Lung (tissue), 12 donors: ENCODE results near the gene TP63. TPM values are rescaled to one million over a fixed set of nuclear protein-coding genes. Genes with fewer than 3 reads are reported as not detected.

Source experiments
- ATAC-seq: fragments of 200-7000 bp; cut with Tn5 transposase; one replicate; pipeline ENCODE4 v1.9.1; 2020; ENCODE audit warnings: moderate number of reproducible peaks; ENCODE audit not compliant: insufficient read depth, low FRiP score
- DNase-seq, 3 donors: peaks; one replicate each; pipeline ENCODE4 v3.0.0-alpha.2; 2013 to 2017
- H3K27ac ChIP-seq, 2 donors: one replicate each; pipeline ENCODE4 v1.5.1; 2013; ENCODE audit warnings: mild to moderate bottlenecking in 2 of 2, moderate library complexity in 2 of 2, control low read depth in 1 of 2, inconsistent platforms in 1 of 2, low read depth in 1 of 2, low read length in 1 of 2
- H3K27me3 ChIP-seq, 3 donors: one replicate each; pipeline ENCODE4 v1.5.1; 2013; ENCODE audit warnings: low read length in 2 of 3; ENCODE audit not compliant: control insufficient read depth in 3 of 3, insufficient read depth in 3 of 3
- H3K36me3 ChIP-seq, 4 donors: one replicate each; pipeline ENCODE4 v1.5.1; 2013; ENCODE audit warnings: low read length in 4 of 4, mild to moderate bottlenecking in 1 of 4, moderate library complexity in 1 of 4; ENCODE audit not compliant: control insufficient read depth in 4 of 4, insufficient read depth in 4 of 4
- H3K4me1 ChIP-seq, 5 donors: one replicate each; pipeline ENCODE4 v1.5.1; 2013; ENCODE audit warnings: low read length in 5 of 5, mild to moderate bottlenecking in 2 of 5, moderate library complexity in 1 of 5; ENCODE audit not compliant: control insufficient read depth in 5 of 5, insufficient read depth in 5 of 5
- H3K4me3 ChIP-seq: one replicate; pipeline ENCODE4 v1.5.1; 2013; ENCODE audit warnings: mild to moderate bottlenecking, control low read depth, moderate library complexity
- H3K9ac ChIP-seq, 2 donors: one replicate each; pipeline ENCODE4 v1.5.1; 2013; ENCODE audit warnings: low read length in 2 of 2, control low read depth in 1 of 2; ENCODE audit not compliant: insufficient read depth in 1 of 2
- H3K9me3 ChIP-seq, 4 donors: one replicate each; pipeline ENCODE4 v1.5.1; 2013; ENCODE audit warnings: low read length in 3 of 4, mild to moderate bottlenecking in 1 of 4, moderate library complexity in 1 of 4; ENCODE audit not compliant: control insufficient read depth in 4 of 4, insufficient read depth in 3 of 4
- WGBS, 2 donors: extraction: QIAGEN DNeasy Blood & Tissue Kit; methylation state at CpG; one replicate each; pipeline ENCODE4 v1.1.7; 2013; 5-methylcytosine and 5-hydroxymethylcytosine counted together
- polyA plus RNA-seq, 2 donors: library from polyadenylated mRNA; stranded (reverse); fragments of 200-250 nt; gene quantifications; one replicate each; pipeline ENCODE4 v1.2.1, GENCODE V29; 2013
- total RNA-seq, 2 donors: library from RNA; depleted of rRNA in 1 of 2; stranded (reverse); fragments of >200 nt in 1 of 2; gene quantifications; one replicate each; pipeline ENCODE4 v1.2.1, GENCODE V29; 2014 to 2021
- TF ChIP-seq, protein P1 (sequence below): IDR thresholded peaks from 2 replicates; pipeline ENCODE4 v1.5.1; 2012; ENCODE audit warnings: mild to moderate bottlenecking; ENCODE audit errors: control extremely low read depth, extremely low read depth
- donor health status: control.
- donor health status: control.
- donor health status: Bipolar disorder and iron deficiency.
- donor health status: healthy.
- donor health status: DM: yes; HTN: yes; CAD: no.

TP63 gene
- total and polyA plus RNA-seq, 4 donors = 1.1 to 12.3 (median 2.7) TPM

DNA sequence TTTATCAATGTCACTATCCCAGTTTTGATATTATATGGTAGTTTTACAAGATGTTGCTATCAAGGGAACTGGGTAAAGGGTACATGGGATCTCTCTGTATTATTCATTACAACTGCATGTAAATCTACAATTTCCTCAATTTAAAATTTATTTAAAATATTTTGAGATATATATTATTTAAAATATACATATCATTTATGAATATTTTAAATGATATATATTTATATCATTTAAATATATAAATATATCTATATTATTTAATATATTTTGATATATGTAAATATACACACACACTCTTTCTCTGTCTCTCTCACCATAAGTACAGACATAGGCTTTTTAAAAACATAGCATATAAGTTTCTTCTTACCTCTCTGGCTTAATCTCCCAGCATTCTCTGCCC lies 104.7 kb downstream of the TP63 start:
- Histone ChIP-seq H3K4me3 (no peak overlapping the region), H3K9ac (no peak overlapping the region), H3K36me3 (no peaks in the 10 kb centered on the region), H3K9me3 (no peaks in the 10 kb centered on the region), H3K27ac (no peak overlapping the region), H3K27me3 (no peaks in the 10 kb centered on the region), H3K4me1 (no peaks in the 10 kb centered on the region)
- TF ChIP-seq, protein P1, sequence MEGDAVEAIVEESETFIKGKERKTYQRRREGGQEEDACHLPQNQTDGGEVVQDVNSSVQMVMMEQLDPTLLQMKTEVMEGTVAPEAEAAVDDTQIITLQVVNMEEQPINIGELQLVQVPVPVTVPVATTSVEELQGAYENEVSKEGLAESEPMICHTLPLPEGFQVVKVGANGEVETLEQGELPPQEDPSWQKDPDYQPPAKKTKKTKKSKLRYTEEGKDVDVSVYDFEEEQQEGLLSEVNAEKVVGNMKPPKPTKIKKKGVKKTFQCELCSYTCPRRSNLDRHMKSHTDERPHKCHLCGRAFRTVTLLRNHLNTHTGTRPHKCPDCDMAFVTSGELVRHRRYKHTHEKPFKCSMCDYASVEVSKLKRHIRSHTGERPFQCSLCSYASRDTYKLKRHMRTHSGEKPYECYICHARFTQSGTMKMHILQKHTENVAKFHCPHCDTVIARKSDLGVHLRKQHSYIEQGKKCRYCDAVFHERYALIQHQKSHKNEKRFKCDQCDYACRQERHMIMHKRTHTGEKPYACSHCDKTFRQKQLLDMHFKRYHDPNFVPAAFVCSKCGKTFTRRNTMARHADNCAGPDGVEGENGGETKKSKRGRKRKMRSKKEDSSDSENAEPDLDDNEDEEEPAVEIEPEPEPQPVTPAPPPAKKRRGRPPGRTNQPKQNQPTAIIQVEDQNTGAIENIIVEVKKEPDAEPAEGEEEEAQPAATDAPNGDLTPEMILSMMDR = no peak
- DNase-seq (no peak), ATAC-seq (no peak)

DNA sequence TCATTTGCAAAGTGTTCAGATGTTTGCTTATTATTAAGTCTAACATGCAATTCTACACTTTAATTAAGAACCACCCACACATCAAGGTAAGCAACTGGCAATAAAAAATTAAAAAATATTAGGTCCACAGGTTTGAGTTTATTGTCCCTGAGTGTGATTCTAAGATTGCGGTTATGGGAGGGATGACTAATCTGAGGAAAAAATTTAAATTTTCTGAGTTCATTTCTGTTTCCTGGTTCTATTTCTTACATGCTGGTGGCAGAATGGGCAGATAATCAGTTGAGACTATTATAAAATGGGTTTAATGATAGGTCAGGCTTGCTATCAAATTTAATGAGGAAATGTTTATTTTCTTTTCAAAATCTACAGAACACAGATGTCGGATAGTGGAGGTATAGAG lies 105.9 kb downstream of the TP63 start:
- ATAC-seq = no peak
- 95 to 96% methylated on average over 2 of the region's 2 CpGs for WGBS, 2 donors
- H3K4me3 ChIP-seq = no peak overlapping the region
- no peak overlapping the region for H3K27ac ChIP-seq
- H3K4me1 ChIP-seq = no peaks in the 10 kb centered on the region
- no peaks in the 10 kb centered on the region for H3K27me3 ChIP-seq
- H3K9me3 ChIP-seq = no peaks in the 10 kb centered on the region
- no peaks in the 10 kb centered on the region for H3K36me3 ChIP-seq
- no peak overlapping the region for H3K9ac ChIP-seq
- no peak for DNase-seq
- TF ChIP-seq, protein P1 = no peak

DNA sequence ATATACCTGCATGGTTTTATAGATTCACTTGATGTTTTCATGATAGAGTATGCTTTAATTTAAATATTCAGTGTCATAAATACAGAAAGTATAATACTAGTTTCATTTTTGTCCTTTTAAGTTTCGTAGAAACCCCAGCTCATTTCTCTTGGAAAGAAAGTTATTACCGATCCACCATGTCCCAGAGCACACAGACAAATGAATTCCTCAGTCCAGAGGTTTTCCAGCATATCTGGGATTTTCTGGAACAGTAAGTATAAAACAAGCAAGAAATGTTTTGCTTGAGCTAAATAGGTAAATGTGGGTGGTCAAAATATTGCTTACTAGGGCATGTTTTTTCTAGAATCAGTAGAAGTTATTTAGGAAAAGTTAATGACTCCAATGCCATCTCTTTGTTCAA lies 106.4 kb downstream of the TP63 start:
- WGBS, 2 donors = 90 to 93% methylated on average over 2 of the region's 2 CpGs

DNA sequence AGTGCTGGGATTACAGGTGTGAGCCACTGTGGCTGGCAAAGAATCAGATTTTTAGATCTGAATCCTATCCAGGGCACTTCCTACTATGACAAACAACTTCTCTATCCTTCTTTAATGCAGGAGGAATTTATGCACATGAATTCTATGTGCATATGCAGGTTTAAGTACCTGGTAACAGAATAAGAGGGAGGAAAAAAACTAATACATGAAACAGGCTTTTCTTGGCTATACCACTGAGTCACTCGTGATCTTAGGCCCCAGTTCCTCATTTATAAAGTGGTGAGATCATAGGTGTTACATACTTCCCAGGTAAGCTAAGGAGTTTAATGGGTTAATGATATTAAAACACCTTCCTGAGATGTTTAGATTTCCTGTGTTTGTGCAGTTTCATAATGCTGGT lies 108.2 kb downstream of the TP63 start:
- Histone ChIP-seq H3K27ac (no peak overlapping the region), H3K9me3 (peaks cover 0 to 5% (median 0%) of the 10 kb centered on the region in 4 donors), H3K9ac (no peak overlapping the region), H3K4me1 (no peaks in the 10 kb centered on the region), H3K36me3 (no peaks in the 10 kb centered on the region), H3K27me3 (no peaks in the 10 kb centered on the region), H3K4me3 (no peak overlapping the region)
- no peak for ATAC-seq
- WGBS, 2 donors = 75 to 87% methylated on average over 1 of the region's 1 CpG
- TF ChIP-seq, protein P1 = no peak
- no peak for DNase-seq

More for the DNA sequence above, 106.4 kb downstream of the TP63 start:
- Histone ChIP-seq H3K4me1 (no peaks in the 10 kb centered on the region), H3K9ac (no peak overlapping the region), H3K27ac (no peak overlapping the region), H3K4me3 (no peak overlapping the region), H3K27me3 (no peaks in the 10 kb centered on the region), H3K36me3 (no peaks in the 10 kb centered on the region), H3K9me3 (no peaks in the 10 kb centered on the region)
- ATAC-seq (no peak), DNase-seq (no peak)
- TF ChIP-seq, protein P1 = no peak
